ENCODE results near the gene CDK19. TPM values are rescaled to one million over a fixed set of nuclear protein-coding genes. Genes with fewer than 3 reads are reported as not detected.

CDK19 gene
- total and polyA plus RNA-seq, 7 experiments from 2014 or later: 1.3 to 24.4 (median 20.4) TPM

Other genes with a start within 250 kb of the CDK19 start
- 100 to 1,000 TPM in 2 of 5 experiments, 10 to 100 TPM in 3; 61.1 to 105 (median 73.8) TPM for gene AMD1, start 59.3 kb upstream of the CDK19 start, total RNA-seq
- gene AMD1, start 59.3 kb upstream of the CDK19 start, polyA plus RNA-seq: 10 to 100 TPM; 54.9 to 55.4 TPM
- gene GTF3C6, start 143.2 kb upstream of the CDK19 start, total RNA-seq: 100 to 1,000 TPM in 1 of 5 experiments, 10 to 100 TPM in 4; 18.1 to 100 (median 29.9) TPM
- 100 to 1,000 TPM in 1 of 2 donors, 10 to 100 TPM in 1; 89.9 to 102 TPM for gene GTF3C6, start 143.2 kb upstream of the CDK19 start, polyA plus RNA-seq
- gene RPF2, start 166.6 kb upstream of the CDK19 start, total RNA-seq: 10 to 100 TPM in 4 of 5 experiments, 1 to 10 TPM in 1; 8.7 to 29.7 (median 13.2) TPM
- 10 to 100 TPM; 19.0 to 29.0 TPM for gene RPF2, start 166.6 kb upstream of the CDK19 start, polyA plus RNA-seq